AG04450 (cell line): ENCODE data around the gene ABHD14A. TPM values are rescaled to one million over a fixed set of nuclear protein-coding genes. Genes with fewer than 3 reads are reported as not detected.

ENCODE experiments used
- CTCF ChIA-PET: fragments of 300-600, 350-600 bp; formaldehyde crosslinking; extraction: SDS; loops from one replicate; lab custom pipeline; 2022; ENCODE audit warnings: antibody characterized with exemption, inconsistent platforms; lab: Charles Lee
- POLR2A ChIA-PET: fragments of 350-600 bp; formaldehyde crosslinking; extraction: SDS; loops from one replicate; lab custom pipeline; 2021; ENCODE audit warnings: antibody characterized with exemption, inconsistent platforms; lab: Yijun Ruan, JAX
- DNase-seq: peaks from one replicate; pipeline ENCODE4 v3.0.0-alpha.2; 2011; ENCODE audit warnings: low read depth, low spot score
- H3K27ac ChIP-seq: one replicate; pipeline ENCODE4 v1.5.1; 2012; ENCODE audit warnings: low read depth, low read length, control low read depth
- H3K27me3 ChIP-seq: one replicate; pipeline ENCODE4 v1.6.0; 2012; ENCODE audit warnings: low read length; ENCODE audit not compliant: control insufficient read depth, insufficient read depth
- H3K4me3 ChIP-seq: 2 replicates; pipeline ENCODE4 v1.5.1; 2011; ENCODE audit warnings: mild to moderate bottlenecking, low read depth, low read length, control low read depth
- H3K9me3 ChIP-seq: 2 replicates; pipeline ENCODE4 v1.5.1; 2012; ENCODE audit warnings: low read length; ENCODE audit not compliant: control insufficient read depth, insufficient read depth
- CTCF ChIP-seq: IDR thresholded peaks from 2 replicates; pipeline ENCODE4 v1.5.1; 2011; ENCODE audit warnings: low read depth, low read length, control low read depth, inconsistent platforms
- polyA plus RNA-seq: library from polyadenylated mRNA; depleted of rRNA; stranded (reverse); fragments of >200 nt; gene quantifications from 2 replicates; pipeline ENCODE4 v1.2.3, GENCODE V29; 2011

ABHD14A gene
- polyA plus RNA-seq, 1 experiment, result 8.2 TPM

- ChIA-PET CTCF (interaction anchor here (0.6 to 7.4 kb wide), 20 partner anchors 7 to 335 kb away, joined by 3 to 142 read pairs (median 4); partner anchors contain the start of genes DUSP7, POC1A and RPL29), POLR2A (interaction anchor here (1.0 to 1.3 kb wide), 2 partner anchors 9 to 52 kb away, joined by 3 to 6 read pairs; partner anchors contain the start of gene RPL29)
- no peak for DNase-seq
- H3K27me3 ChIP-seq, result peaks cover 3% of the 10 kb centered on the region
- H3K4me3 ChIP-seq, result no peak overlapping the region
- no peaks in the 10 kb centered on the region for H3K9me3 ChIP-seq
- no peak for TF ChIP-seq CTCF
- H3K27ac ChIP-seq, result no peak overlapping the region
These were observed 30.1 kb downstream of the ABHD14A start for GRCh38 chr3:52004906-52005395.

GRCh38 chr3:52005571-52005986 lies 30.7 kb downstream of the ABHD14A start:
- no peaks in the 10 kb centered on the region for H3K9me3 ChIP-seq
- TF ChIP-seq CTCF, result no peak
- H3K27me3 ChIP-seq, result peaks cover 5% of the 10 kb centered on the region
- peak overlapping the region; percentile 39 for H3K27ac ChIP-seq
- DNase-seq, result peak; percentile 42
- ChIA-PET POLR2A (interaction anchor here (1.0 kb wide), 1 partner anchor 51 kb away, joined by 3 read pairs; no protein-coding TSS in a partner anchor), CTCF (interaction anchor here (0.6 to 7.4 kb wide), 7 partner anchors 10 to 164 kb away, joined by 3 to 142 read pairs (median 8); no protein-coding TSS in a partner anchor)
- H3K4me3 ChIP-seq, result peak overlapping the region; percentile 27

- Histone ChIP-seq H3K9me3 (no peaks in the 10 kb centered on the region), H3K4me3 (peak overlapping the region; percentile 27), H3K27ac (peak overlapping the region; percentile 39), H3K27me3 (peaks cover 5% of the 10 kb centered on the region)
- POLR2A ChIA-PET, result interaction anchor here (1.0 kb wide), 1 partner anchor 51 kb away, joined by 3 read pairs; no protein-coding TSS in a partner anchor
- DNase-seq, result no peak
- CTCF ChIA-PET, result interaction anchor here (0.9 to 7.4 kb wide), 6 partner anchors 9 to 141 kb away, joined by 3 to 142 read pairs (median 12); no protein-coding TSS in a partner anchor
- no peak for TF ChIP-seq CTCF
These were observed 31.4 kb downstream of the ABHD14A start for GRCh38 chr3:52006017-52006819.

- H3K27ac ChIP-seq, result no peak overlapping the region
- CTCF ChIA-PET, result interaction anchor here (7.4 kb wide), 2 partner anchors 114 to 141 kb away, joined by 138 to 142 read pairs; no protein-coding TSS in a partner anchor
- DNase-seq, result no peak
- POLR2A ChIA-PET, result no interaction called here
- no peak for TF ChIP-seq CTCF
- H3K27me3 ChIP-seq, result peaks cover 5% of the 10 kb centered on the region
- H3K4me3 ChIP-seq, result no peak overlapping the region
- no peaks in the 10 kb centered on the region for H3K9me3 ChIP-seq
These were observed 31.9 kb downstream of the ABHD14A start for GRCh38 chr3:52006820-52007133.
